Effector memory CD8-positive, alpha-beta T cell (primary cell): ENCODE data around the gene NEDD1.

ENCODE experiments used
- ATAC-seq: fragments of 150-1000 bp; cut with Tn5 transposase; replicated peaks from 2 replicates; pipeline ENCODE4 v1.10.0; 2021; ENCODE audit warnings: mild to moderate bottlenecking, moderate library complexity
- DNase-seq, 3 experiments: peaks; one replicate each; pipeline ENCODE4 v3.0.0; 2021
- H3K27ac Mint-ChIP-seq, 2 donors: one replicate each; pipeline ENCODE4 v1.8.0; 2022; ENCODE audit warnings: mild to moderate bottlenecking in 2 of 2, mixed read lengths in 2 of 2, moderate library complexity in 2 of 2
- H3K27me3 Mint-ChIP-seq, 2 donors: one replicate each; pipeline ENCODE4 v1.8.0; 2022; ENCODE audit warnings: mixed read lengths in 2 of 2
- H3K36me3 Mint-ChIP-seq: one replicate; pipeline ENCODE4 v1.8.0; 2022; ENCODE audit warnings: mild to moderate bottlenecking, moderate library complexity, mixed read lengths; ENCODE audit not compliant: insufficient read depth
- H3K4me1 Mint-ChIP-seq, 2 donors: one replicate each; pipeline ENCODE4 v1.8.0; 2022; ENCODE audit warnings: low read depth in 2 of 2, mixed read lengths in 2 of 2
- H3K4me3 Mint-ChIP-seq, 2 donors: one replicate each; pipeline ENCODE4 v1.8.0; 2022; ENCODE audit warnings: mild to moderate bottlenecking in 2 of 2, mixed read lengths in 2 of 2, moderate library complexity in 2 of 2
- H3K9me3 Mint-ChIP-seq, 2 donors: one replicate each; pipeline ENCODE4 v1.8.0; 2022; ENCODE audit warnings: mixed read lengths in 2 of 2

The NEDD1 gene

GRCh38 chr12:96997797-96998484 is 90.9 kb downstream of the NEDD1 start:
- H3K27me3 Mint-ChIP-seq = peaks cover 7 to 45% of the 10 kb centered on the region in 2 donors
- DNase-seq (no peak), ATAC-seq (no peak)
- H3K4me3 Mint-ChIP-seq = no peak overlapping the region
- no peaks in the 10 kb centered on the region for H3K4me1 Mint-ChIP-seq
- H3K27ac Mint-ChIP-seq = no peak overlapping the region
- no peaks in the 10 kb centered on the region for H3K36me3 Mint-ChIP-seq
- no peaks in the 10 kb centered on the region for H3K9me3 Mint-ChIP-seq

- Mint-ChIP-seq H3K27ac (no peak overlapping the region), H3K9me3 (no peaks in the 10 kb centered on the region), H3K4me3 (no peak overlapping the region), H3K36me3 (no peaks in the 10 kb centered on the region), H3K27me3 (peaks cover 22 to 40% of the 10 kb centered on the region in 2 donors), H3K4me1 (no peaks in the 10 kb centered on the region)
- no peak for DNase-seq
- ATAC-seq = no peak
These were observed 96.2 kb downstream of the NEDD1 start for GRCh38 chr12:97003276-97003675.
